ENCODE data around the gene TXNDC16. TPM values are rescaled to one million over a fixed set of nuclear protein-coding genes. Genes with fewer than 3 reads are reported as not detected.
A peak's percentile ranks its signal among the peaks of the same experiment; 100 is the strongest.

The TXNDC16 gene
- total and polyA plus RNA-seq, 9 of the 15 experiments (the other 6 are each of a cell fraction or from before 2014, with no cell fraction given), result 1.8 to 6.2 (median 4.9) TPM

GRCh38 chr14:52598568-52598967 is 46.3 kb upstream of the TXNDC16 start (continued):
- no peak for TF ChIP-seq SMARCB1 (IDR thresholded peaks at IDR 0.05; ENCODE audit: insufficient read length, low read depth)
- no peak for TF ChIP-seq MECOM (CRISPR knock-in tag; IDR thresholded peaks at IDR 0.05)
- no peak for TF ChIP-seq CREB3 (tag; conservative IDR thresholded peaks at IDR 0.05; ENCODE audit: low read depth)
- TF ChIP-seq ZFP1 (CRISPR knock-in tag; IDR thresholded peaks at IDR 0.05), result no peak
- TF ChIP-seq TGIF2 (CRISPR knock-in tag; IDR thresholded peaks at IDR 0.05), result no peak
- no peak for TF ChIP-seq PREB (CRISPR knock-in tag; IDR thresholded peaks at IDR 0.05)
- no peak for TF ChIP-seq ZNF398 (CRISPR knock-in tag; IDR thresholded peaks at IDR 0.05)
- peak; percentile 69; the same call in 1 of the 2 replicates for TF ChIP-seq C11orf30 (IDR thresholded peaks at IDR 0.05; ENCODE audit: low read depth)
- TF ChIP-seq SMARCC2 (IDR thresholded peaks at IDR 0.05; ENCODE audit: low read depth), result no peak
- TF ChIP-seq THRB (CRISPR knock-in tag; conservative IDR thresholded peaks at IDR 0.05), result no peak
- TF ChIP-seq MAFK (IDR thresholded peaks at IDR 0.05; ENCODE audit: low read length), result peak; percentile 83
- TF ChIP-seq MAFF (IDR thresholded peaks at IDR 0.05; ENCODE audit: low read length), result peak; percentile 83
- no peak for TF ChIP-seq PHB2 (IDR thresholded peaks at IDR 0.05; ENCODE audit: low read depth)
- no peak for TF ChIP-seq TAF1 (IDR thresholded peaks at IDR 0.05; ENCODE audit: control insufficient read depth, extremely low read depth, insufficient read depth, low read length, severe bottlenecking)
- no peak for TF ChIP-seq TEAD4 (IDR thresholded peaks at IDR 0.05; ENCODE audit: low read length)
- no peak for TF ChIP-seq TEAD4 (CRISPR knock-in tag; IDR thresholded peaks at IDR 0.05; ENCODE audit: borderline replicate concordance)

Data from K562 (cell line).